Nephron (organoid): Measurements from ENCODE around the gene LRCH1.

Source experiments
- H3K27ac Mint-ChIP-seq, 3 experiments: 2 replicates each; pipeline ENCODE4 v1.8.0; 2020; ENCODE audit warnings: mixed read lengths in 3 of 3, mild to moderate bottlenecking in 2 of 3, moderate library complexity in 1 of 3
- H3K27me3 Mint-ChIP-seq: 2 replicates; pipeline ENCODE4 v1.8.0; 2021; ENCODE audit warnings: low read depth, mild to moderate bottlenecking, moderate library complexity, mixed read lengths
- H3K36me3 Mint-ChIP-seq: 2 replicates; pipeline ENCODE4 v1.8.0; 2020; ENCODE audit warnings: low read depth, mixed read lengths
- H3K4me1 Mint-ChIP-seq: 2 replicates; pipeline ENCODE4 v1.8.0; 2020; ENCODE audit warnings: mixed read lengths
- H3K4me3 Mint-ChIP-seq, 3 experiments: 2 replicates each; pipeline ENCODE4 v1.8.0; 2020; ENCODE audit warnings: mild to moderate bottlenecking in 3 of 3, mixed read lengths in 3 of 3, moderate library complexity in 2 of 3
- H3K9me3 Mint-ChIP-seq: 2 replicates; pipeline ENCODE4 v1.8.0; 2020; ENCODE audit warnings: mixed read lengths
- TF ChIP-seq, protein P1 (sequence below), 3 experiments: fragments of 200-600 bp; sonication (generic); IDR thresholded peaks; one replicate each; pipeline ENCODE4 v1.5.0; 2021; ENCODE audit warnings: antibody characterized with exemption in 3 of 3; ENCODE audit not compliant: unreplicated experiment in 3 of 3

The LRCH1 gene

GRCh38 chr13:46666727-46667456 lies 113.9 kb downstream of the LRCH1 start:
- Mint-ChIP-seq H3K36me3 (peaks cover 11% of the 10 kb centered on the region), H3K4me1 (peaks cover 79% of the 10 kb centered on the region), H3K9me3 (no peaks in the 10 kb centered on the region), H3K27me3 (no peaks in the 10 kb centered on the region), H3K27ac (peak overlapping the region; percentile 76 to 96 (median 88)), H3K4me3 (no peak overlapping the region)
- TF ChIP-seq, protein P1, sequence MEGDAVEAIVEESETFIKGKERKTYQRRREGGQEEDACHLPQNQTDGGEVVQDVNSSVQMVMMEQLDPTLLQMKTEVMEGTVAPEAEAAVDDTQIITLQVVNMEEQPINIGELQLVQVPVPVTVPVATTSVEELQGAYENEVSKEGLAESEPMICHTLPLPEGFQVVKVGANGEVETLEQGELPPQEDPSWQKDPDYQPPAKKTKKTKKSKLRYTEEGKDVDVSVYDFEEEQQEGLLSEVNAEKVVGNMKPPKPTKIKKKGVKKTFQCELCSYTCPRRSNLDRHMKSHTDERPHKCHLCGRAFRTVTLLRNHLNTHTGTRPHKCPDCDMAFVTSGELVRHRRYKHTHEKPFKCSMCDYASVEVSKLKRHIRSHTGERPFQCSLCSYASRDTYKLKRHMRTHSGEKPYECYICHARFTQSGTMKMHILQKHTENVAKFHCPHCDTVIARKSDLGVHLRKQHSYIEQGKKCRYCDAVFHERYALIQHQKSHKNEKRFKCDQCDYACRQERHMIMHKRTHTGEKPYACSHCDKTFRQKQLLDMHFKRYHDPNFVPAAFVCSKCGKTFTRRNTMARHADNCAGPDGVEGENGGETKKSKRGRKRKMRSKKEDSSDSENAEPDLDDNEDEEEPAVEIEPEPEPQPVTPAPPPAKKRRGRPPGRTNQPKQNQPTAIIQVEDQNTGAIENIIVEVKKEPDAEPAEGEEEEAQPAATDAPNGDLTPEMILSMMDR (IDR thresholded peaks at IDR 0.05; ENCODE audit: unreplicated experiment in 3 of 3): no peak

GRCh38 chr13:46667687-46668281 lies 114.8 kb downstream of the LRCH1 start:
- H3K27ac Mint-ChIP-seq: peak overlapping the region; percentile 65 to 87 (median 76)
- no peaks in the 10 kb centered on the region for H3K9me3 Mint-ChIP-seq
- H3K4me1 Mint-ChIP-seq: peaks cover 79% of the 10 kb centered on the region
- peak overlapping the region in 1 of 3 experiments; percentile 41 for H3K4me3 Mint-ChIP-seq
- TF ChIP-seq, protein P1 (IDR thresholded peaks at IDR 0.05; ENCODE audit: unreplicated experiment in 3 of 3): no peak
- no peaks in the 10 kb centered on the region for H3K27me3 Mint-ChIP-seq
- H3K36me3 Mint-ChIP-seq: peaks cover 20% of the 10 kb centered on the region

DNA sequence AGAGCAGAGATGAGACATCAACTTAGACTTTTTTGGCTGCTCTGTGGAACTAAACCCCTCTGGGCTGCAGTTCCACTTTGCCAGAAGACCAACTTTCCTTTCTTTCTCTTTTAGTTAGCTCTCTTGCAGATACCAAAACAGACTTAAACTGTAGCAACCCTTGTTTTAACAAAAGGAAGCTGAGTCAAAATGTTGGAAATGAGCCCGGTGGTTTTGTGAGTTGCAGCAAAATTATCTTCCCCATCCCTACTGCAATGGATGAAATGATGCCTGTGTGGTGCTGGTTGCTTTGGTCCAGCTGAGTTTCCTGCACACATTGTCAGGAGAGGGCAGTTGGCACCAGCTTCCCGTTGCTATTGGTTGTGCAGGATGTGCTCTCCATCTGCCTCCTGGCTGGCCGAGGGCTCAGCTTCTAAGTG lies 115.3 kb downstream of the LRCH1 start:
- no peaks in the 10 kb centered on the region for H3K27me3 Mint-ChIP-seq
- H3K4me1 Mint-ChIP-seq: peaks cover 79% of the 10 kb centered on the region
- TF ChIP-seq, protein P1 (IDR thresholded peaks at IDR 0.05; ENCODE audit: unreplicated experiment in 3 of 3): no peak

GRCh38 chr13:46668931-46669525 lies 116.1 kb downstream of the LRCH1 start:
- Mint-ChIP-seq H3K36me3 (peaks cover 24% of the 10 kb centered on the region), H3K27me3 (no peaks in the 10 kb centered on the region), H3K4me1 (peaks cover 75% of the 10 kb centered on the region), H3K9me3 (no peaks in the 10 kb centered on the region), H3K4me3 (peak overlapping the region in 2 of 3 experiments; percentile 1 to 13), H3K27ac (peak overlapping the region; percentile 72 to 83 (median 76))
- TF ChIP-seq, protein P1 (IDR thresholded peaks at IDR 0.05; ENCODE audit: unreplicated experiment in 3 of 3): no peak

More for the DNA sequence above, 115.3 kb downstream of the LRCH1 start:
- Mint-ChIP-seq H3K36me3 (peaks cover 24% of the 10 kb centered on the region), H3K27ac (peak overlapping the region; percentile 65 to 87 (median 76)), H3K4me3 (no peak overlapping the region), H3K9me3 (no peaks in the 10 kb centered on the region)

GRCh38 chr13:46672338-46673090 lies 119.5 kb downstream of the LRCH1 start:
- peaks cover 24% of the 10 kb centered on the region for H3K36me3 Mint-ChIP-seq
- H3K4me1 Mint-ChIP-seq: peaks cover 68% of the 10 kb centered on the region
- H3K9me3 Mint-ChIP-seq: no peaks in the 10 kb centered on the region
- TF ChIP-seq, protein P1 (IDR thresholded peaks at IDR 0.05; ENCODE audit: unreplicated experiment in 3 of 3): no peak
- H3K27ac Mint-ChIP-seq: peak overlapping the region; percentile 54 to 72 (median 58)
- H3K4me3 Mint-ChIP-seq: peak overlapping the region in 1 of 3 experiments; percentile 10
- no peaks in the 10 kb centered on the region for H3K27me3 Mint-ChIP-seq
